ENCODE data around the gene UBC.

UBC gene

DNA sequence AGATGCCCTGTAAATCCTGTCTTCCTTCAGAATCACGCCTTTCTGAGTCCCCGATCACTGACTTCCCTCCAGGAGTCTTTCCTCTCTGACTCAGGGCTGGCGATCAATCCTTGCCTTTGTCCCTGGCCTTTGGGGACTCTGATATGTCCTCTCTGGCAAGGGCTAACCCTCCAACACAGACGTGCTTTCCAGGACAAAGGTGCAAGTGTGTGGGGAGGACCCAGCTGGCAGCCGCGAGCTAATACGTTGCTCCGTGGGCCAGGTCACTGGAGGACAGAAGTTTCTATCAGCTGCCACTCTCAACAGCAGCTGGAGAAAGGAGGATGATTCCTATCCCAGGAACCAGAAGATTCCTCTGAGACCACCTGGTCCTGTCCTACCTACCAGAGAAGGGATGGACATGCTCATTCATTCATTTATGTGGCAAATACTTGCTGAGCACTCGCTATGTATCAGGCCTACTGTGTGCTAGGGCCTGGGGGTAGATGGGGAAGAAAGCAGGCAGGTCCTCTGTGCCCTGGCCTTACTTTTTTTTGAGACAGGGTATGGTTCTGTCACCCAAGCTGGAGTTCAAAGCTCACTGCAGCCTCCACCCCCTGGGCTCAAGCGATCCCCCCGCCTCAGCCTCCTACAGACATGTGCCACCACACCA is 42.3 kb downstream of the UBC start:
- TF ChIP-seq, protein P1, sequence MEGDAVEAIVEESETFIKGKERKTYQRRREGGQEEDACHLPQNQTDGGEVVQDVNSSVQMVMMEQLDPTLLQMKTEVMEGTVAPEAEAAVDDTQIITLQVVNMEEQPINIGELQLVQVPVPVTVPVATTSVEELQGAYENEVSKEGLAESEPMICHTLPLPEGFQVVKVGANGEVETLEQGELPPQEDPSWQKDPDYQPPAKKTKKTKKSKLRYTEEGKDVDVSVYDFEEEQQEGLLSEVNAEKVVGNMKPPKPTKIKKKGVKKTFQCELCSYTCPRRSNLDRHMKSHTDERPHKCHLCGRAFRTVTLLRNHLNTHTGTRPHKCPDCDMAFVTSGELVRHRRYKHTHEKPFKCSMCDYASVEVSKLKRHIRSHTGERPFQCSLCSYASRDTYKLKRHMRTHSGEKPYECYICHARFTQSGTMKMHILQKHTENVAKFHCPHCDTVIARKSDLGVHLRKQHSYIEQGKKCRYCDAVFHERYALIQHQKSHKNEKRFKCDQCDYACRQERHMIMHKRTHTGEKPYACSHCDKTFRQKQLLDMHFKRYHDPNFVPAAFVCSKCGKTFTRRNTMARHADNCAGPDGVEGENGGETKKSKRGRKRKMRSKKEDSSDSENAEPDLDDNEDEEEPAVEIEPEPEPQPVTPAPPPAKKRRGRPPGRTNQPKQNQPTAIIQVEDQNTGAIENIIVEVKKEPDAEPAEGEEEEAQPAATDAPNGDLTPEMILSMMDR (conservative IDR thresholded peaks at IDR 0.05; ENCODE audit: low read depth): no peak
- no peak for DNase-seq (ENCODE audit: low spot score)
- no peak overlapping the region for H3K27ac ChIP-seq
- ChIA-PET POLR2A (ENCODE audit: low non-redundant PET) (no interaction called here), CTCF (interaction anchor here (0.6 kb wide), 1 partner anchor 444 kb away, joined by 3 read pairs; no protein-coding TSS in a partner anchor)

DNA sequence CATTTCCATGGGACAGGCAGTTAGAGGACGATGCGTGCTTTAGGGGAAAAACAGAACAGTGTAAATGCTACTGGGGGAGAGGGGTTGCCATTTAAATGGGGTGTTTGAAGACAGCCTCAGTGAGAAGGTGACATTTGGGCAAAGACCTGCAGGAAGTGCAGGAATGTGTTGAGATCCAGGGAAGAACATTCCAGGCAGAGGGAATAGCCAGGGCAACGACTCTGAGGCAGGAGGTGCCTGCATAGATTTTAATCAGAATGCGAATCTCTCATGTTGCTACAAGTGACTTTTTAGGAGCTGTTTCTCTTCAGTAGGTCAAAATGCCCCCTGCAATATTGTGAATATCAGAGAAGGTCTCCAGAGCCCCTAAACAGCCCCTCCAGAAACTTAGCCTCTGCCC is 43.2 kb downstream of the UBC start:
- CTCF ChIA-PET: no interaction called here
- TF ChIP-seq, protein P1 (conservative IDR thresholded peaks at IDR 0.05; ENCODE audit: low read depth): no peak
- no peak overlapping the region for H3K27ac ChIP-seq
- POLR2A ChIA-PET (ENCODE audit: low non-redundant PET): no interaction called here
- DNase-seq (ENCODE audit: low spot score): no peak

DNA sequence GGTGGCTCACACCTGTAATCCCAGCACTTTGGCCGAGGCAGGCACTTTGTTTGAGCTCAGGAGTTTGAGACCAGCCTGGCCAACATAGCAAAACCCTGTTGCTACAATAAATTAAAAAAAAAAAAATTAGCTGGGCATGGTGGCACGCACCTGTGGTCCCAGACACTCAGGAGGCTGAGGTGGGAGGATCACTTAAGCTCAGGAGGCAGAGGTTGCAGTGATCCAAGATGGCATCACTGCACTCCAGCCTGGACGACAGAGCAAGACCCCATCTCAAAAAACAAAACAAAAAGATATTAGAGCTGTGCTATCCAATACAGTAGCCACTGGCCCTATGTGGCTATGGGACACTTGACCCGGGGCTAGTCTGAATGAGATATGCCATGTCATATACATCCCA is 43.9 kb downstream of the UBC start:
- TF ChIP-seq, protein P1 (conservative IDR thresholded peaks at IDR 0.05; ENCODE audit: low read depth): no peak
- CTCF ChIA-PET: interaction anchor here (0.6 kb wide), 2 partner anchors 13 to 60 kb away, joined by 3 read pairs; no protein-coding TSS in a partner anchor
- no peak for DNase-seq (ENCODE audit: low spot score)
- POLR2A ChIA-PET (ENCODE audit: low non-redundant PET): no interaction called here
- no peak overlapping the region for H3K27ac ChIP-seq

DNA sequence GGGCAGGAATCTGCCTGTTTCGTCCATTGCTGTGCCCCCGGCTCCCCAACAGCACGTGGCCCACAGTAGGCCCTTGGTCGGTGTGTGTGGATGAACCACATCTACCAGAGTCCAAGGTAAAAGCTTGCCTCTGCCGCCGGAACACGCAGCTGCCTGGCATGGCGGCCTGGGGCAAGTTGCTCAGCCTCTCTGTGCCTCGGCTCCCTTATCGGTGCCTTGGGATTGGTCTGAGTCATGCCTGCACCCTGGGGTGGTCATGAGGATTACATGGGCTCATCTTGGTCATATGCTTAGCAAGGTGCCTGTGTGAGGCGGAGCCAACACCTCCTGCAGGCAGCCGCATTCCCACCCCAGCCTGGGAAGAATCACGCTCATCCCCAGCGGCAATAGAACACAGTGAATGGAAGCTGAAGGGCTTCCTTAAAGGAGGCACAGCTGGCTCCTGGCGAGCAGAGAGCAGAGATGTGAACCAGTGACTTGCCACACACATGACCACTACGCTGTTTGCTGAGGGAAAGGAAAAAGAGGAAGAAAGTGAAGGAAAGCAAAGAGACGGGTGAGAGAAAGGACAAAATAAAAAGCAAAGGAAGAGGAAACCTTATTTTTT is 45.3 kb downstream of the UBC start:
- POLR2A ChIA-PET (ENCODE audit: low non-redundant PET): no interaction called here

DNA sequence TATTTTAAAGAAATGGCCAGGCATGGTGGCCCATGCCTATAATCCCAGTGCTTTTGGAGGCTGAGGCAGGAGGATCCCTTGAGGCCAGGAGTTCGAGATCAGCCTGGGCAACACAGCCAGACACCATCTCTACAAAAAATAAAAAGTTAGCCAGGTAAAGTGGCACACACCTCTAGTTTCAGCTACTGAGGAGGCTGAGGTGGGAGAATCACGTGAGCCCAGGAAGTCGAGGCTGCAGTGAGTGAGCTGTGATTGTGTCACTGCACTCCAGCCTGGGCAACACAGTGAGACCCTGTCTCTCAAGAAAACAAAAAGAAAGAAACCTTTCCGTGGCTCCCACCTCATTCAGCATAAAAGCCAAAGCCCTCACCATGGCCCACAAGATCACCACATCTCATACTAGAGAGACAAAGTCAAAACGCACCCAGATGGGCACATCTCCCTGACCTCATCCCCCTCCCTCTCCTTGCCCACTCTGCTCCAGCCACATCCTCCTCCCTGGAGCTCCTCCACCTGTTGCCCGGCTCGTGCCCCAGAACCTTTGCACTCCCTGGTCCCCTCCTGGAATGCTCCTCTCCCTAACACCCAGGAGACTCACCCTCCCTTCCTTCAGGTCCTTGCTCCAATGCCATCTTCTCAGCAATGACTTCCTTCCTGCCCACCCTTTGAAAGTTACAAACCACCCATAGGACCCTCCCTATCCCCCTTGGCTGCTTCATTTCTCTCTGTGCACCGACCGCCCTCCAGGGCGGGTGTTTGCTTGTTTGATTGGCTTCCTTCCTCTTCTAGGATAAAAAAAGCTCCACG is 46.0 kb downstream of the UBC start:
- no peak overlapping the region for H3K27ac ChIP-seq
- ChIA-PET CTCF (no interaction called here), POLR2A (ENCODE audit: low non-redundant PET) (no interaction called here)
- TF ChIP-seq, protein P1 (conservative IDR thresholded peaks at IDR 0.05; ENCODE audit: low read depth): no peak
- DNase-seq (ENCODE audit: low spot score): no peak

More for the DNA sequence above, 45.3 kb downstream of the UBC start:
- TF ChIP-seq, protein P1 (conservative IDR thresholded peaks at IDR 0.05; ENCODE audit: low read depth): no peak
- CTCF ChIA-PET: no interaction called here
- H3K27ac ChIP-seq: no peak overlapping the region
- peak; percentile 45 for DNase-seq (ENCODE audit: low spot score)

DNA sequence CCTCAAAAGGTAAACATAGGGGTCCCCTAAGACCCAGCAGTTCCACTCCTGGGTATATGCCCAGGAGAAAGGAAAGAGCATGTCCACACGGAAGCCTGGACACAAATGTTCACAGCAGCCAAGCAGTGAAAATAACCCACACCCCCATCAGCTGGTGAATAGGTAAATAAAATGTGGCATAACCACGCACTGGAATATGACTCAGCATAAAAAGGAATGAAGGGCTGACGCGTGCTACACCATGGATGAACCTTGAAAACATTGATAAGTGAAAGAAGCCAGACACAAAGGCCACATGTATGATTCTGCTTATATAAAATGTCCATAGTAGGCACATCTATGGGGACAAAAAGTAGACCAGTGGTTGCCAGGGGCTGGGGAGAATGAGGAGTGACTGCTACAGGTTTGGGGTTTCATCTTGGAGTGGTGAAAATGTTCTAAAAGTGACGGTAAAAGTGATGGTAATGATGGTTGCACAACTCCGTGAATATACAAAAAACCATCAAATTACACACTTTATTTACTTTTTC is 47.0 kb downstream of the UBC start:
- ChIA-PET POLR2A (ENCODE audit: low non-redundant PET) (no interaction called here), CTCF (interaction anchor here (0.5 kb wide), 1 partner anchor 90 kb away, joined by 3 read pairs; no protein-coding TSS in a partner anchor)
- no peak overlapping the region for H3K27ac ChIP-seq

More for the DNA sequence above, 47.0 kb downstream of the UBC start:
- peak; percentile 29 for DNase-seq (ENCODE audit: low spot score)
- TF ChIP-seq, protein P1 (conservative IDR thresholded peaks at IDR 0.05; ENCODE audit: low read depth): no peak
